ENCODE data around the gene MYH7.
"Not testable (repeated sequence)": the region's sequence is repeated elsewhere in the genome, so short reads cannot be mapped to it uniquely, and the experiment has no call there.

MYH7 gene

GRCh38 chr14:23401291-23401690 is 34.2 kb downstream of the MYH7 start:
- peaks cover 4% of the 10 kb centered on the region for H3K27me3 Mint-ChIP-seq (ENCODE audit: low read depth)
- H3K9me3 Mint-ChIP-seq, result no peaks in the 10 kb centered on the region
- no peak overlapping the region for H3K27ac Mint-ChIP-seq
- H3K4me3 Mint-ChIP-seq, result no peak overlapping the region
- H3K4me1 Mint-ChIP-seq (ENCODE audit: low read depth), result no peaks in the 10 kb centered on the region
- H3K36me3 Mint-ChIP-seq (ENCODE audit: low read depth), result no peaks in the 10 kb centered on the region

- H3K9me3 Mint-ChIP-seq; H3K4me1 Mint-ChIP-seq (ENCODE audit: low read depth); H3K27ac Mint-ChIP-seq; H3K36me3 Mint-ChIP-seq (ENCODE audit: low read depth); H3K4me3 Mint-ChIP-seq; H3K27me3 Mint-ChIP-seq (ENCODE audit: low read depth): not testable (repeated sequence)
These were observed 34.8 kb downstream of the MYH7 start for GRCh38 chr14:23400496-23401149.

- Mint-ChIP-seq H3K27me3 (ENCODE audit: low read depth) (peaks cover 4% of the 10 kb centered on the region), H3K36me3 (ENCODE audit: low read depth) (no peaks in the 10 kb centered on the region)
These were observed 35.9 kb downstream of the MYH7 start for GRCh38 chr14:23399591-23399990.

GRCh38 chr14:23399136-23399535 is 36.3 kb downstream of the MYH7 start:
- H3K36me3 Mint-ChIP-seq (ENCODE audit: low read depth), result no peaks in the 10 kb centered on the region
- no peaks in the 10 kb centered on the region for H3K9me3 Mint-ChIP-seq
- H3K27ac Mint-ChIP-seq, result no peak overlapping the region
- no peaks in the 10 kb centered on the region for H3K4me1 Mint-ChIP-seq (ENCODE audit: low read depth)
- no peak overlapping the region for H3K4me3 Mint-ChIP-seq
- peaks cover 4% of the 10 kb centered on the region for H3K27me3 Mint-ChIP-seq (ENCODE audit: low read depth)

More at GRCh38 chr14:23399591-23399990, 35.9 kb downstream of the MYH7 start:
- no peak overlapping the region for H3K4me3 Mint-ChIP-seq
- H3K9me3 Mint-ChIP-seq, result no peaks in the 10 kb centered on the region
- no peak overlapping the region for H3K27ac Mint-ChIP-seq
- H3K4me1 Mint-ChIP-seq (ENCODE audit: low read depth), result no peaks in the 10 kb centered on the region

- Mint-ChIP-seq H3K36me3 (ENCODE audit: low read depth) (no peaks in the 10 kb centered on the region), H3K27ac (no peak overlapping the region), H3K27me3 (ENCODE audit: low read depth) (peaks cover 4% of the 10 kb centered on the region), H3K9me3 (no peaks in the 10 kb centered on the region), H3K4me1 (ENCODE audit: low read depth) (no peaks in the 10 kb centered on the region), H3K4me3 (no peak overlapping the region)
These were observed 37.1 kb downstream of the MYH7 start for GRCh38 chr14:23398348-23398747.

GRCh38 chr14:23396781-23397407 is 38.6 kb downstream of the MYH7 start:
- Mint-ChIP-seq H3K27me3 (ENCODE audit: low read depth) (peaks cover 4% of the 10 kb centered on the region), H3K27ac (no peak overlapping the region), H3K4me3 (no peak overlapping the region), H3K36me3 (ENCODE audit: low read depth) (no peaks in the 10 kb centered on the region), H3K9me3 (no peaks in the 10 kb centered on the region), H3K4me1 (ENCODE audit: low read depth) (no peaks in the 10 kb centered on the region)

- H3K36me3 Mint-ChIP-seq (ENCODE audit: low read depth), result no peaks in the 10 kb centered on the region
- no peaks in the 10 kb centered on the region for H3K4me1 Mint-ChIP-seq (ENCODE audit: low read depth)
- H3K4me3 Mint-ChIP-seq, result no peak overlapping the region
- H3K27ac Mint-ChIP-seq, result no peak overlapping the region
- no peaks in the 10 kb centered on the region for H3K9me3 Mint-ChIP-seq
- no peaks in the 10 kb centered on the region for H3K27me3 Mint-ChIP-seq (ENCODE audit: low read depth)
These were observed 39.3 kb downstream of the MYH7 start for GRCh38 chr14:23396126-23396525.

- Mint-ChIP-seq H3K4me1 (ENCODE audit: low read depth) (no peaks in the 10 kb centered on the region), H3K27ac (no peak overlapping the region), H3K27me3 (ENCODE audit: low read depth) (no peaks in the 10 kb centered on the region), H3K9me3 (no peaks in the 10 kb centered on the region), H3K4me3 (no peak overlapping the region), H3K36me3 (ENCODE audit: low read depth) (no peaks in the 10 kb centered on the region)
These were observed 42.8 kb downstream of the MYH7 start for GRCh38 chr14:23392613-23393012.

- H3K27me3 Mint-ChIP-seq (ENCODE audit: low read depth); H3K36me3 Mint-ChIP-seq (ENCODE audit: low read depth); H3K27ac Mint-ChIP-seq; H3K4me1 Mint-ChIP-seq (ENCODE audit: low read depth); H3K4me3 Mint-ChIP-seq; H3K9me3 Mint-ChIP-seq: not testable (repeated sequence)
These were observed 45.6 kb downstream of the MYH7 start for GRCh38 chr14:23389871-23390270.

GRCh38 chr14:23389396-23389795 is 46.1 kb downstream of the MYH7 start:
- H3K27ac Mint-ChIP-seq, result no peak overlapping the region
- H3K9me3 Mint-ChIP-seq, result no peaks in the 10 kb centered on the region
- H3K4me1 Mint-ChIP-seq (ENCODE audit: low read depth), result no peaks in the 10 kb centered on the region
- H3K4me3 Mint-ChIP-seq, result no peak overlapping the region
- H3K27me3 Mint-ChIP-seq (ENCODE audit: low read depth), result peaks cover 7% of the 10 kb centered on the region
- H3K36me3 Mint-ChIP-seq (ENCODE audit: low read depth), result no peaks in the 10 kb centered on the region

GRCh38 chr14:23388996-23389395 is 46.5 kb downstream of the MYH7 start:
- no peak overlapping the region for H3K27ac Mint-ChIP-seq
- H3K4me3 Mint-ChIP-seq, result no peak overlapping the region
- H3K36me3 Mint-ChIP-seq (ENCODE audit: low read depth), result no peaks in the 10 kb centered on the region
- H3K9me3 Mint-ChIP-seq, result no peaks in the 10 kb centered on the region
- no peaks in the 10 kb centered on the region for H3K4me1 Mint-ChIP-seq (ENCODE audit: low read depth)
- peaks cover 7% of the 10 kb centered on the region for H3K27me3 Mint-ChIP-seq (ENCODE audit: low read depth)

- Mint-ChIP-seq H3K4me3 (no peak overlapping the region), H3K4me1 (ENCODE audit: low read depth) (no peaks in the 10 kb centered on the region), H3K9me3 (no peaks in the 10 kb centered on the region), H3K36me3 (ENCODE audit: low read depth) (no peaks in the 10 kb centered on the region), H3K27me3 (ENCODE audit: low read depth) (peaks cover 7% of the 10 kb centered on the region), H3K27ac (no peak overlapping the region)
These were observed 47.3 kb downstream of the MYH7 start for GRCh38 chr14:23387916-23388882.

- no peaks in the 10 kb centered on the region for H3K4me1 Mint-ChIP-seq (ENCODE audit: low read depth)
- no peak overlapping the region for H3K27ac Mint-ChIP-seq
- H3K9me3 Mint-ChIP-seq, result no peaks in the 10 kb centered on the region
- peaks cover 7% of the 10 kb centered on the region for H3K27me3 Mint-ChIP-seq (ENCODE audit: low read depth)
- no peak overlapping the region for H3K4me3 Mint-ChIP-seq
- H3K36me3 Mint-ChIP-seq (ENCODE audit: low read depth), result no peaks in the 10 kb centered on the region
These were observed 48.5 kb downstream of the MYH7 start for GRCh38 chr14:23386999-23387398.

- not testable (repeated sequence) for H3K4me1 Mint-ChIP-seq (ENCODE audit: low read depth); H3K9me3 Mint-ChIP-seq; H3K4me3 Mint-ChIP-seq; H3K36me3 Mint-ChIP-seq (ENCODE audit: low read depth); H3K27ac Mint-ChIP-seq
- peaks cover 10% of the 10 kb centered on the region for H3K27me3 Mint-ChIP-seq (ENCODE audit: low read depth)
These were observed 49.2 kb downstream of the MYH7 start for GRCh38 chr14:23386266-23386657.
